ENCODE results near the gene KCMF1. TPM values are rescaled to one million over a fixed set of nuclear protein-coding genes. Genes with fewer than 3 reads are reported as not detected.

Gene KCMF1
- total RNA-seq, 1 experiment from 2014 or later = 163 TPM

GRCh38 chr2:84946204-84947009 lies 24.6 kb upstream of the KCMF1 start:
- H3K27ac ChIP-seq (ENCODE audit: low read length) = peak overlapping the region; percentile 90
- in situ Hi-C loops (cut with HindIII; ENCODE audit: low pct_unique_long_range_greater_than_20kb, low sequenced_read_pairs) (no loop called here), intact Hi-C loops (cut with micrococcal nuclease; ENCODE audit: unreplicated experiment) (no loop called here)
- no peaks in the 10 kb centered on the region for H3K9me3 ChIP-seq (ENCODE audit: control insufficient read depth, insufficient read depth, low read depth, low read length)
- no peak for TF ChIP-seq CTCF (IDR thresholded peaks at IDR 0.05)
- TF ChIP-seq TCF7L2 (IDR thresholded peaks at IDR 0.05; ENCODE audit: low read depth, low read length) = no peak
- TF ChIP-seq SIN3A (IDR thresholded peaks at IDR 0.05; ENCODE audit: borderline replicate concordance, insufficient read depth, low read depth, low read length) = no peak
- no peak for TF ChIP-seq REST (IDR thresholded peaks at IDR 0.05; ENCODE audit: insufficient read depth in 1 of 2, low read depth in 2 of 2, low read length in 1 of 2)
- TF ChIP-seq POLR2AphosphoS5 (IDR thresholded peaks at IDR 0.05; ENCODE audit: low read depth, low read length) = no peak; the same call in 1 of the 2 replicates
- DNase-seq (ENCODE audit: low read depth, low spot score) (peak; percentile 91), ATAC-seq (peak; percentile 96)
- no peaks in the 10 kb centered on the region for H3K36me3 ChIP-seq (ENCODE audit: control insufficient read depth, insufficient read depth, low read length)
- CTCF ChIA-PET = interaction anchor here (0.5 kb wide), 2 partner anchors 7 to 8 kb away, joined by 5 read pairs; no protein-coding TSS in a partner anchor
- POLR2A ChIA-PET = interaction anchor here (0.6 to 2.8 kb wide), 4 partner anchors 11 to 576 kb away, joined by 3 to 12 read pairs (median 3); partner anchors contain the start of gene TCF7L1
- peak overlapping the region in 1 of 2 experiments; percentile 23; a peak in 1 of 4 replicates for H3K4me3 ChIP-seq (ENCODE audit: low read depth in 2 of 2, low read length in 2 of 2)
- H3K4me1 ChIP-seq (ENCODE audit: control insufficient read depth, insufficient read depth, low read length) = peaks cover 18% of the 10 kb centered on the region
- H3K27me3 ChIP-seq (ENCODE audit: control insufficient read depth, insufficient read depth, low read length) = no peaks in the 10 kb centered on the region
- BruUV-seq (replicated peaks) = no TSS peak

- ATAC-seq (no peak), DNase-seq (ENCODE audit: low read depth, low spot score) (no peak)
- ChIA-PET CTCF (interaction anchor here (0.5 kb wide), 1 partner anchor 8 kb away, joined by 5 read pairs; no protein-coding TSS in a partner anchor), POLR2A (interaction anchor here (0.6 to 2.8 kb wide), 2 partner anchors 10 to 21 kb away, joined by 3 to 12 read pairs; no protein-coding TSS in a partner anchor)
- peak overlapping the region; percentile 90 for H3K27ac ChIP-seq (ENCODE audit: low read length)
- intact Hi-C loops (cut with micrococcal nuclease; ENCODE audit: unreplicated experiment) (no loop called here), in situ Hi-C loops (cut with HindIII; ENCODE audit: low pct_unique_long_range_greater_than_20kb, low sequenced_read_pairs) (no loop called here)
- H3K4me1 ChIP-seq (ENCODE audit: control insufficient read depth, insufficient read depth, low read length) = peaks cover 18% of the 10 kb centered on the region
- no peak overlapping the region; a peak in 1 of 4 replicates for H3K4me3 ChIP-seq (ENCODE audit: low read depth in 2 of 2, low read length in 2 of 2)
- no peaks in the 10 kb centered on the region for H3K9me3 ChIP-seq (ENCODE audit: control insufficient read depth, insufficient read depth, low read depth, low read length)
- TF ChIP-seq REST (IDR thresholded peaks at IDR 0.05; ENCODE audit: insufficient read depth in 1 of 2, low read depth in 2 of 2, low read length in 1 of 2) (no peak), POLR2AphosphoS5 (IDR thresholded peaks at IDR 0.05; ENCODE audit: low read depth, low read length) (no peak), TCF7L2 (IDR thresholded peaks at IDR 0.05; ENCODE audit: low read depth, low read length) (no peak), CTCF (IDR thresholded peaks at IDR 0.05) (no peak), SIN3A (IDR thresholded peaks at IDR 0.05; ENCODE audit: borderline replicate concordance, insufficient read depth, low read depth, low read length) (no peak)
- H3K36me3 ChIP-seq (ENCODE audit: control insufficient read depth, insufficient read depth, low read length) = no peaks in the 10 kb centered on the region
- no peaks in the 10 kb centered on the region for H3K27me3 ChIP-seq (ENCODE audit: control insufficient read depth, insufficient read depth, low read length)
- no TSS peak for BruUV-seq (replicated peaks)
Measured at GRCh38 chr2:84947010-84947593, 23.9 kb upstream of the KCMF1 start.
